Endothelial cell of umbilical vein (primary cell): ENCODE data around the gene CNIH1.

ENCODE experiments used
- GATA2 ChIP-seq: IDR thresholded peaks from 2 replicates; pipeline ENCODE4 v1.7.0; 2011; ENCODE audit warnings: low read depth, mild to moderate bottlenecking, moderate library complexity, mixed read lengths, low read length; ENCODE audit not compliant: insufficient read length, insufficient read depth
- TF ChIP-seq, protein P1 (sequence below), 2 donors: IDR thresholded peaks; 1 replicate in 1 of 2; 2 replicates in 1 of 2; pipeline ENCODE4 v1.5.1; 2011; ENCODE audit warnings: low read length in 2 of 2, mild to moderate bottlenecking in 2 of 2, moderate library complexity in 2 of 2, control low read depth in 1 of 2, inconsistent platforms in 1 of 2, low read depth in 1 of 2; ENCODE audit not compliant: insufficient read depth in 1 of 2; ENCODE audit errors: extremely low read depth in 1 of 2

DNA sequence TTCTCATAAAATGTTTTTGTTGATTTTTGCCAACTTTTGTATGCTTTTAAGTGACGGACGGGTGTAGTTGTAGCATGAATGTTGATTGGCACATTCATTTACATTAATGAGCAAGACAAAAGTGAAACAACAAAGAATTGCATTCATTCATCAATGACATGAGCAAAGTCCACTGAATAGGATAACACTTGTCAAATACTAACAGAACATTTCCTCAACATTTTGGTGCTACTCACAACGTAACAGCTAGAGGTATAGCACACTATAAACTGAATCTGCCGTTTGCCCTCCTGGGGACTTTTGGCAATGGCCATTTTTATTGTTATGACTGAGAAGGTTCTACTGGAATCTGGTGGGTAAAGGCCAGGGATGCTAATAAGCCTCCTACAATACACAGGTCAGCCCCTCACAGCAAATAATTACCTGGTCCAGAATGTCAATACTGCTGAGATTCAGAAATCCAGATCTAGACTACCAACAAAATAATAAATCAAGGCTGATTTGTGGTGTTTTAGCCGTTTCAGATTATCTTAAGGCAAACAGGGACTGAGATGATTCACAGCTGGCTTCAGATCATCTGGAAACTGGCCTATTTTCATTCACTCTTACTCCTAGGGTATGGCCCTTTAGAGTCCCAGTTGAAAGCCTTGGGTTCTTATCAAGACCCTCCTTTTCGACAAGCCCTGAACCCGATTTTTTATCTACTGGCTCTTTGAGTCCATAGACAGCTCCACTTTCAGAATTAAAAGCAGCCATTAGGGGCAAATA lies 66.9 kb downstream of the CNIH1 start:
- TF ChIP-seq, protein P1, sequence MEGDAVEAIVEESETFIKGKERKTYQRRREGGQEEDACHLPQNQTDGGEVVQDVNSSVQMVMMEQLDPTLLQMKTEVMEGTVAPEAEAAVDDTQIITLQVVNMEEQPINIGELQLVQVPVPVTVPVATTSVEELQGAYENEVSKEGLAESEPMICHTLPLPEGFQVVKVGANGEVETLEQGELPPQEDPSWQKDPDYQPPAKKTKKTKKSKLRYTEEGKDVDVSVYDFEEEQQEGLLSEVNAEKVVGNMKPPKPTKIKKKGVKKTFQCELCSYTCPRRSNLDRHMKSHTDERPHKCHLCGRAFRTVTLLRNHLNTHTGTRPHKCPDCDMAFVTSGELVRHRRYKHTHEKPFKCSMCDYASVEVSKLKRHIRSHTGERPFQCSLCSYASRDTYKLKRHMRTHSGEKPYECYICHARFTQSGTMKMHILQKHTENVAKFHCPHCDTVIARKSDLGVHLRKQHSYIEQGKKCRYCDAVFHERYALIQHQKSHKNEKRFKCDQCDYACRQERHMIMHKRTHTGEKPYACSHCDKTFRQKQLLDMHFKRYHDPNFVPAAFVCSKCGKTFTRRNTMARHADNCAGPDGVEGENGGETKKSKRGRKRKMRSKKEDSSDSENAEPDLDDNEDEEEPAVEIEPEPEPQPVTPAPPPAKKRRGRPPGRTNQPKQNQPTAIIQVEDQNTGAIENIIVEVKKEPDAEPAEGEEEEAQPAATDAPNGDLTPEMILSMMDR (IDR thresholded peaks at IDR 0.05; ENCODE audit: extremely low read depth in 1 of 2, insufficient read depth in 1 of 2, low read depth in 1 of 2, low read length in 2 of 2) = no peak
- TF ChIP-seq GATA2 = no peak
